Activated naive CD4-positive, alpha-beta T cell treated with anti-CD3 and anti-CD28 coated beads, Interleukin-2, amount 50 U/mL, for 16 hours (primary cell): ENCODE data around the gene CARMIL1.

Source experiments
- DNase-seq: peaks from one replicate; pipeline ENCODE4 v3.0.0-alpha.2; 2020

Gene CARMIL1

DNA sequence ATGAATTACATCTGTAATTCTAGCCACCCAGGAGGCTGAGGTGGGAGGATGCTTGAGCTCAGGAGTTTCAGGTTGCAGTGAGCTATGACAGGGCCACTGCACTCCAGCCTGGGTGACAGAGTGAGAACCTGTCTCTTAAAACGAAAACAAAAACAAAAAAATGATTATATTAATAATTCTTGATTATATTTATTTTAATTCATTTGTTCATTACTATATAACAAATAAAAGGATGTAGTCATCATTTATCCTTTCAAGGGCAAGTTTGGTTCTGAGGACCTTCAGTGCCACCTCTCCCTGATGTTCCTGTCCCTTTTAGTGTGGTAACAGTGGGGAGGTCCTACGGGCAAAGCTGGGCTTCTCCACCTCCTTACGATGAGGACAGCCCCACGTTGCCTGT lies 205.7 kb downstream of the CARMIL1 start:
- no peak for DNase-seq

DNA sequence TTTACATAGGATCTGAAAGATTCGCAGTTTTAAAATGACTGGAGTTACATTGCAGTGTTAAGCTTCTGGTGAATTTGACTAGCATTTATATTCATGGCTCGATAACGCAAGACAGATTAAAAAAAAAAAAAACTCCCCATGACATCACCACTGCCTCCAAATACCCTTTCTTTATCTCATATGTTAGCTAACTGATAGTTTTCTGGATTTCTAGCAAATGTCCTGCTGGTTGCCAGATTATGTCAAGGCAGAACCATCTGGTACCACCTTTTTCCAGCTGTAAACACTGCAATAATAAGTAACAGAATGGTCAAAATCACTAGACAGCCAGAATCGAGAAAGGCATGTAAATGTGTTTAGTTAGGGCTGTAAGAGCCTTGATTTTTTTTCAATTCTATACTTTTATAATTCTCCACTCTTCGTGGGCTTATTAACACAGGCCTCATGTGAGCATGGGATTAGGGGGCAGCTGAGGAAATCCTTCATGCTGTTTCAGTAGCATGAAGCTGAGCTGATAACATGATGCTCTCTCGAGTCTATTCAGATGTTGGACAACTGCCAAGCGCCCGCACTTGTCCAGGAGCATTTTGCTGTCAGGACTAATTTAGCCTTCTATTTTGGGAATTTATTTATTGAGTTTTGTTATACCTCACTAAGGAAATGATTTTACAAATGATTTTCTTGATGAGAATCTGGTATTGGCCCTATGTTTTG lies 206.8 kb downstream of the CARMIL1 start:
- no peak for DNase-seq

DNA sequence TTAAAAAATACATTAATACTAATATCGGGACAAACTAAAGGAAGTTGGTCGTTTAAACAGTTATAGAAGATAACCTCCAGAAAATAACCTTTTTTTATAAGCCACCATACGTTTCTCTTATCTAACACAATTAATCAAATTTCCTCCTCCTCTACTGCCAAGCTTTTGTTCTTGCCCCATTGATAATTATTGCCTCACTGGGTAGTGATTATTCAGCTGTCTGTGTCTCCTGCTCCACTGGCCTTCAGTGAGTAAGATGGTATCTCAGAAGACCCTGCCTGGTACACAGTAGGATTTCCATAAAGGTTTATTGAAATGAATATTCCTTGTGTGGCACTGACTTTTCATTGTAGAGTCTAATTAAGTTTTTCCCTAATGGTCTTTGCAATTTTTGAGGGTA lies 207.4 kb downstream of the CARMIL1 start:
- DNase-seq: no peak

DNA sequence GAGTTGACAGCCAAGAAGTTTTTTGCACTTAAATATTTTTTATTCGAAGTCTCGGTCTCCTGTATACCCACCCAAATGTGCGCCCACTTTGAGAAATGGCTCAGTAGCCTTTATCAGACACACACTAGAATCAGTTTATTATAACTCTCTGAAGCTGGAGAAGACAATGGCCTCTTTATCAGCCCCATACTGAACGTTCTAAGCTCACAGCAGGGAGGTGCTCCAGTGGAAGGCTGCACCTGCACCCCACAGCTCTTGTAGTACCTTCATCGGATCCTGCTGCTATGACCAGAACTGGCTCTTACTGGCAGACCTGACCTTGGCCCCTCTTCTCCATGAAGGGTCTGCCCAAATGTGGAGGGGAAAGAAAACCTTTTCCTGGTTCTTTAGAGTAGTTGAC lies 207.8 kb downstream of the CARMIL1 start:
- DNase-seq: no peak

DNA sequence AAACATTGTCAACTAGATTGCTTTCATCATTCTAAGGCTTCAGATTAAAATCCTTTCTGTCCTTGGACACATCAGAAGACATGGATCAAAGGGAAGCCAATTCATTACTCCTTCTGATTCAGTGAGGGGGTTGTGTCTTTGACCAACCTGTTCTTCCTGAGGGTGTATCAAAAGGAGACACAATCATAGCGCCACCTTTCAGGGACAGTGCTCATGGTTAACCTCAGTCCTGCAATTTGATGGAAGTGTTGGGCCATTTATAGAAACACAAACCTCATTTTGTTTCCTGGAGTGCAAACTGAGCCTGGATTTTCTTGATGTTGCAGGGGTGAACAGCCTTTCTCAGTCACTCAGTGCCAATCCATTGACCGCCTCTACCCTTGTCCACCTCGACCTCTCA lies 209.0 kb downstream of the CARMIL1 start:
- no peak for DNase-seq

DNA sequence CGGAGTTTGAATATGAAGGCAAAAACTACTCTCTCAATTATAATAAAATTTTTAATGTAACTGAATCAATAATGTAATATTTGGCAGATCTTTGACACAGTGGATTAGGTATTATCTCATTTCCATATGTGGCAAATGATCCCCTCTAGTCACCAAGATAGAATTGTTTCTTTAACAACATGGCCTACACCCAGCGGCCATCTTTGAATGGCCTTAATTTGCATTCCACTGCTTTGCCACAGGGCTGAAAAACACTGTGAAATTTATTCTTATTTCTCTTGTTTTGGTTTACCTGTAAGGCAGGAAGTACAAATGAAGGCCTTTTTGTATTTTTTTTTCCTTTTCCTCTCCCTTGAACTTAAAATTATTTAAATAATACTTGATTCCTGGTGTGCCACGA lies 210.2 kb downstream of the CARMIL1 start:
- no peak for DNase-seq

DNA sequence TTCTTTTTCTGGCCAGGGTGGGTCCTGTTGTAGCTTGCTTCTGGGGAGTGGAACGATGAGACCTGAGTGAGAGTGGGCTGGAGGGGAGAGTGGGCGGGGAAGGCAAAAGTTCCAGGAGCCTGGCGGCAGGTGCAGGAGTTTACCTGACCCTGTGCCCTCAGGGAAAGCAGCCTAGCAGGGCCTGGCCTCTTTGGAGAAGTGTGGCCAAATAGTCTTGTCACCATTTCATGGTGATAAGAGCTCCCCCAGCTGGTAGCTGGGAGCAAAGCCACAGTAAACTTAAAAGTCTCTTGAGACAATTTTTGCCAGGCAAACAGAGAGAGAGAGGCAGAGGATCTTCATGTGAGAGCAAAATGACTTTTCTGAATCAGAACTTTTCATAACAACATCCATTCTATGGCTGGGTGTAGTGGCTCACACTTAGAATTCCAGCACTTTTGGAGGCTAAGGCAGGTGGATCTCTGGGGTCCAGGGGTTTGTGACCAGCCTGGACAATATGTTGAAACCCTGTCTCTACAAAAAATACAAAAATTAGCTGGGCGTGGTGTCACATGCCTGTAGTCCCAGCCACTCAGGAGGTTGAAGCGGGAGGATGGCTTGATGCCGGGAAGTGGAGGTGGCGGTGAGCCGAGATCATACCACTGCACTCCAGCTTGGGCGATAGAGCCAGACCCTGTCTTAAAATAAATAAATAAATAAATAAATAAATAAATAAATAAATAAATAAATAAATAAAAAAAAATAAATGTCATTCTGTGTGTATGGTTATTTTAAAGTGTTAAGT lies 211.0 kb downstream of the CARMIL1 start:
- peak; percentile 69 for DNase-seq

DNA sequence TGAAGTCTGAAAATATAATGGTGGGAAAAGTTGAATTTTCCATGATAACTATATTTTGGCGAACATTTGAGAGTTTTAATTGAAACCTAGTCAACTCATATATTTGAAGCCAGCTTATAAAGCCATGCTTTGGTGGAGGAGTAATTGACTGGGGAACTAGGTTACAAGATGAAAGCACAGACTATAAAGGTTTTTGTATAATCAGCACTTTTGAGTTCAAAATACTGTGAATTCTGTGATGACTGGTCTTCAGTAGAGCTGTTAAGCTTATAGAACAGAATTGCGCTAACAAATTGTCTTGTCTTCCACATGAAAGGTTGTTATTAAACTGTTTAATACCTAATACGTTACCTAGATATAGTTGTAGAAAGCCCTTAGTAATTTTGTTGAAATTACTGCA lies 213.8 kb downstream of the CARMIL1 start:
- no peak for DNase-seq

DNA sequence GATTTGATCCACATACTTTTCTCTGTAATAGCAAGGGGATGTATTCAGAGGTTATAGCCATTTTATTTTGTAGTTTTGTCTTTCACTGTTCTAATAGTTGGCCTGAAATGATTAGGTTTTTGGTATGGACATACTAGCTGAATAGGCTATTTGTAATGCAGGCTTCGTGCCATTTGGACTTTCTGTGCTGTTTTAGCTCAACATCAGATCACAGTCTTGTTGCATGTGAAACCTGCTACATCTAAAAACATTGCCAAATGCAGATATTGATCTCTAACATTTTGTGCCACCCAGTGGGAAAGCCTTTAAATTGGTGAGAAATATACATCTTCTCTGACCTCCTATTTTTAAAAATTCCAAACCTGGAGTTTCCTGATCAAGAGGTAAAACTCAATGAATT lies 215.3 kb downstream of the CARMIL1 start:
- DNase-seq: no peak

DNA sequence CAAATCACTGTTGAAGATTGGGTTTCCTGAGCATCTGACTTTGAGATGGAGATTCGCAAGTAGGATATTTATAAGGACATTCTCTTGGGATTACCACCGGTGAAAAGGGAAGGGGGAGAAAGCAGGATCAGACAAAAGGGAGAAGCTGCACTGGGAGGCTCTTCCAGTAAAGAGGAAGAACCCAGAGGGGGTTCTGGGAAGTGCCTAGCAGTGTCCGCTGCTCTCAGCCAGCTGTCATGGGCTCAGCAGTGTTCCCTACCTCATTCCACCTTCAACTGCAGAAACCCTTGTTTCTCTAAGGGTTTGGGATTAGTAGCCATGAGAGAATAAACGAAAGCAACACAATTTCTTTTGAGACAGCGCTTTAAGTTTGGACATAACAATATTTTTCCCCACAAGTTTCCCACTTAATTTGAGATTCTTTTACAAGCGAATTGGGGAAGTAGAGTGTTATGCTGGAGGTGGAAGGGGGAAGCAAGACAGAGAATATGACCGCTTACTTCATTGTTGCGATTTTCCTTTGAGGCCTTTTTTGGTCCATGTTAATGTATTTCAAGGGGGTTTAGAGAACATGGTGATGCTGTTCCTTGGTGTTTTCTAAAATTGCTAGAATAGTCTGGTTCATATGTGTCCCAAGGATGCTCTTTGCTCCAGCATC lies 218.3 kb downstream of the CARMIL1 start:
- no peak for DNase-seq

DNA sequence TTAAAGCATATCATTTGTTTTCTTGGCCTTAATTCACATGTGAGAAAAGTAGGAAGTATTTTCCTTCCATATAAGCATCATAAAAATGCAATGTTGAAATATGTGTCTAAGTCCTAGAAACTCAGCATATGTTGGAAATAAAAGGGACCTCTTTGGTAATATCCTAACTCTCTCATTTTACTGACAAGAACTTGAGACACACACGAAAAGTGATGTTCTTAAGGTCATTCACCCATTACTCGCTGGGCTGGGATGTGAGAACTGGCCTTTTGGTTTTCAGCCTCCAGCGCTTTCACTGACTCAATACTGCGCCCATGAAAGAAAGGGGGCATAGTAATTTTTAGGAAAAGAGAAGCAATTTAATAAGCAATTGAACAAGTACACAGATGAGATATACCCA lies 219.3 kb downstream of the CARMIL1 start:
- DNase-seq: no peak

DNA sequence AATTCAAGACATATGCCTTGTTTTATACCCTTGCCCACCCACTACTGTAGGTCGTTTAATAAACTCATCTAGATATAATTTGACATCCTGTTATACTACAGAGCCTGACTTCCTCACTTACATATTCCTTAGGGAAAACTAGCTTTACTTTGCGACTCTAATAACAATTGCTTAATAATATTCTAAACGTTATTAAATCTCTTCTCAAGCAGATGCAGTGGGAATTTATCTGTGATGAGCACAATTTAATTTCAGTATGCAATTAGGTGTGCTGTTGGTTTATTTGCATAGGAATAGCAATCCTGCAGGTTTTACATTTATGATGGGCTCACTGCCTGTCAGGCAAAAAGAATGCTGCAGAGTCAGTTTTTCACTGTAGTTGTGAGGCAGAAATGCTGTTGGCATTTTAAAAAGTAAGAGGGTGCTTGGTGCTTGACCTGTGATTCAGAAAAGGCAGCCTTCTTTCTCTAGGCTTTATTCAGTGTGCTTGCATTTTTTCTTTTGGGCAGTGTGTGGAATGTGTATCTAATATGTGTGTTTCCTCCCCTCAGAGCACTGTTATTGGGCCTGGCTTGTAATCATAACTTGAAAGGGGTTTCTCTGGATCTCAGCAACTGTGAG lies 220.6 kb downstream of the CARMIL1 start:
- DNase-seq: no peak

DNA sequence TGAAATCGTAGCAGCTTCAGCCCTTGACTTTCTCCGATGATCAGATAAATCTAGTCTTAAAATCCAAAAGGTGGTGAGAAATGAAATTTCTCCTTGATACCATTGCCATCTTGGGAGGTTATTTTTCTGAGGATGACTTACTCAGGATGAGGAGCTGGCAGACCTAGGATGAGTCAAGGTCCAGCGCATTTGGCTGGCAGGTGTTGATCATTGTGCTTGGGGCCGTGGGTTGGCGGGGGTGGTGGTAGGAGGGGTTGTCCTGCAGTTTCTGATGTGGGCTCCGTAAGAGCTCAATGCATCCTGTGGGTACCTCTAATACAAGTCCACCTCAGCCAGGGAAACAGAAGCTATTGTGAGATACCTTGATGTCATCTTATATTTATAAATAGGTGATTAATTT lies 224.5 kb downstream of the CARMIL1 start:
- DNase-seq: no peak

DNA sequence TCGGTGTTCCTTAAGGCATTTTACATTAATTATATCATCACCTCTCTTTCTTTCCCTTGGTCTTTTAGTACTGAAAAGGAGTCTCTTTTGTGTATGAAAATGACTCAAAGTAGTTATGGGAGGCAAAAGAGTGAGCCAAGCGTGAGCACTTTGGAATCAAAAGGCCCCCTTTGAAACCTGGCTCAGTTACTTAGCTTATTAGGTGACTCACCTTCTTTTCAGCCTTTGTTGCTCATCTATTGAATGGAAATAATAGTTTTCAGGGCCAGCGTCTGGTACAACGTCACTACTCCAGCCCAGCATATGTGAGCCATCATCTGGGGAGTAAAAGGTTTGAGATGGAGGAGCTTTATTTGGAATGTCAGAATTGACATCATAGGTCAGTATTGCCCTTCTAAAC lies 225.5 kb downstream of the CARMIL1 start:
- DNase-seq: no peak

DNA sequence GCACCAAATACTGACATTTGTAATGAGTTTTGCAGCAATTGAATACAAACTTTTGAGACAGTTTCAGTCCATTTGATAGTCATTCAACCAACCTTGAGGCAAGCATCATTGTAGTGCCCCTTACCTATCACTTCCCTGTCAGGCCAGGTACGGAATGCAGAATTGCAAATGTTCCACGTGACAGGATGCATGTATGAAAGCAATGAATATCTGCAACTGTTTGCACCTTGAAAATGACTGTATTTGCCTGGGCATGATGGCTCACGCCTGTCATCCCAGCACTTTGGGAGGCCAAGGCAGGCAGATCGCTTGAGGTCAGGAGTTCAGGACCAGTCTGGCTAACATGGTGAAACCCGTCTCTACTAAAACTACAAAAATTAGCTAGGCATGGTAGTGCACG lies 226.8 kb downstream of the CARMIL1 start:
- no peak for DNase-seq

DNA sequence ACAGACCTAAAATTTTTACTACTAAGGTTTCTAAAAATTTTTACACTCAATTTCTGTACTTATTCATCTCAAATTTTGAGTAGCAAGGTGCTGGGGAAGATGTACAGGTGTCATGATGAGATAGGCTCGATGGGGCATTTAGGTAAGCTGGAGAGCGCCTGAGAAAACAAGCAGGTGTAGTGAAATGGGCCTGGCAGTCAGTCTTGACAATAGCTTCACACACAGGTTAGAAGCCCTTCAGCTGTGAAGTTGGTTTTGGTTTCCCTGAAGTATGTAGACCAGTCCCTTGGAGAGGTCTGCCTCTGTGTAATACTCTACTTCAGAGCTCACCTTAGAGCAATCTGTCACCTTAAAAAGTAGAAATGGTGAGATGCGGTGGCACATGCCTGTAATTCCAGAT lies 228.9 kb downstream of the CARMIL1 start:
- no peak for DNase-seq

DNA sequence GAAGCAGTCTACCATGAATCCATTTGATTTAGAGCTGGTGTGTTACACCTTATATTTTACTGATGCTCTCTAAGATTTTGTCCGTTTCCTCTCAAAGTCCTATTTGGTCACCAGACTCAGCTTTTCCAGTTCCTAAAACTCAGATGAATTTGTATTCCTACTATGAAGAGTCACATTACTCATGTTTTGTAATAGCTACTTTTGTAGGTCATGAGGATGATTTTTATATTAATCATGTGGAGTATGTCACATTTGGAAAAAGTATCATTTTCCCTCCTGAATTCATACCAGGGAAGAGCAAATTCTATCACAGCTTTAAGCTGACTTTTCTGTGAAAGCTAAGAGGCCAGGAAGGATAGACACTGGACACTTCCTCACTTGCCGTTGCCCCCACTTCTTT lies 232.2 kb downstream of the CARMIL1 start:
- DNase-seq: no peak

DNA sequence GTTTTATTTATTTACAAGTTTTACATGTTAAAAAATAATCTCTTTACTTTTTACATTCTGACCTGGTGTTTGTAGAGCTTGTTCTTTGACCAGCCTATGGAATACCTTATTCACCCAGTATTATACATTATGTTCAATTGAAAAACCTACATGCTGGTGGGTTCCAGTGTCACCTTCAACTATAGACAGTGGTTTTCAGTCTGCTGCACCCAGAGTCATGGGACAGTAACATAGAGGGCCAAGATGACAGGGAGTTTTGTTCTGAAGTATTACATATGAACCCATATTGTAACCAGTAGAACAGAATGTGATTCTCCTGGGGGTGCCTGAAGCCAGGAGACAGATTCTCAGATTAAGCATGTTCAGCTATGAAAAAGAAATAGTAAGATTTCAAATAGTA lies 233.4 kb downstream of the CARMIL1 start:
- no peak for DNase-seq

DNA sequence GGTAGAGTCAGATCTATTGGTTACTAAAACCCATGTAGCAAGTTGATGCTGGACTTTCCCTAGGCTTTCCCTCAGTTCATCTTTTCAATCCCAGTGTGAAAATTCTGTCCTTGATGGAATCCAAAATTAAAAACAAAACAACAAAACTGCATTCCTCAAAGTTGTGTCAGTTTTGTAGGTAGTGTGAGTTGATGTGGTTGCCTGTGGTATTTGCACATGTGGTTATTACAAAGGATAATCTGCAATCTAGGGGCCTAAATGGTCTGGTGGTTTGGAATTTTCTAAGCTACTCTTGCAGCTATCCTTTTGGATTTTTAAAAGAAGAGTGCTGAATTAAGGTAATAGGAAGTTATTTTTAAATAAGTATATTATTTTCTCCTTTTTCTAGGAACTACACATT lies 240.7 kb downstream of the CARMIL1 start:
- DNase-seq: no peak

DNA sequence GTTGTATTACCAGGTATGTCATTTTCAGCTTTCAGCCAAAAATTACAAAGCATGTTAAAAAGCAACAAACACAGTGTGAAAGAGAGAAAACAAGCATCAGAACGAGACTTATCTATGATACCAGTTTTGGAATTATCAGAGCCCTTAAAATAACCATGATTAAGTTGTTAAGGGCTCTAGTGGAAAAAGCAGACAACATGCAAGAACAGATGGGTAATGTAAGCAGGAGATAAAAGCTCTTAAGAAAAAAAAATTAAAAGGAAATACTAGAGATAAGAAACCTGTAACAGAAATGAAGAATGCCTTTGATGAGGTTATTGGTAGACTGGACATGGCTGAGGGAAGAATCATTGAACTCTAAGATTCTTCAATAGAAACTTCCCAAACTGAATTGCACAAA lies 245.4 kb downstream of the CARMIL1 start:
- no peak for DNase-seq

DNA sequence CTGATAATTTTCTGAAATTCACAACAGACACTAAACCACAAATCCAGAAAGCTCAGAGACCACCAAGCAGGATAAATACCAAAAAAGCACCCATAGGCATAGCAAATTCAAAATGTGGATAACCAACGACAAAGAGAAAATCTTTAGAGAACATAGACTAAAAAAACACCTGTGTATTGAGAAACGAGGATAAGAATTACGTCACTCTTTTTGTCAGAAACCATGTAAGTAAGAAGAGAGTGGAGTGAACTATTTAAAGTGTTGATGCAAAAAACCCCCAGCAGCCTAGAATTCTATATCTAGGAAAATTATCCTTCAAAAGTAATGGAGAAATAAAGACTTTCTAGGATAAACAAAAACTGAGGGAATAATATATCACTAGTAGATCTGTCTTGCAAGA lies 245.9 kb downstream of the CARMIL1 start:
- no peak for DNase-seq

DNA sequence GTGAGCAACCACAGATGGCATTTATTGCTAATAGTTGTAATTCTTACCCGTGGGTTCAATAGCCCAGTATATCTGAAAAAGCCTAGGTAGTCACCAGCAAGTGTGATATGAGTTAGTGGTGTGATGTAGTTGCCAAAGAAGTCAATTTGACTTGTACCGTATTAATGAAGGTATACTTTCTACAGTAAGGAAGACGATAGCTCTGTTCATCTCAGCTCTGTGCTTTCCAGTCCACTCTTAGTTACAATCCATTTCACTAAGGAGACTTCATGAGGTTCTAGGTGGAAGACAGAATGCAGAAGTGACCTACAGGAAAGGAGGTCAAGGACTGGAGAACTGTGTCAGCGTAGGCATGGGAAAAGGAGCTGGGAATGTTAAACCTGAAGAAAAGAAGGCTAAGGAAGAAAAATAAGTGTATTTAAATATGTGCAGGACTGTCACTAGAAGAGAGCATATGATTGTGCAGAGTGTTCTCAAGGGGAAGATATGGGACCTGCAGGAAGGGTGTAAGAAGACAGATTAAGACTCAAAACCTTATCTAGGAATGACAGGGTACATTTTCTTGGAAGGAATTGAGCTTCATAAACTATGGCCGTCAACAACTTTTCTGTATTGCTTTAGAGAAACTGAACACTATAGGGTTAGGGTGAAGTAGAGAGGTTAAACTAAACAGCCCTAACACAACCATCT lies 255.9 kb downstream of the CARMIL1 start:
- DNase-seq: no peak

DNA sequence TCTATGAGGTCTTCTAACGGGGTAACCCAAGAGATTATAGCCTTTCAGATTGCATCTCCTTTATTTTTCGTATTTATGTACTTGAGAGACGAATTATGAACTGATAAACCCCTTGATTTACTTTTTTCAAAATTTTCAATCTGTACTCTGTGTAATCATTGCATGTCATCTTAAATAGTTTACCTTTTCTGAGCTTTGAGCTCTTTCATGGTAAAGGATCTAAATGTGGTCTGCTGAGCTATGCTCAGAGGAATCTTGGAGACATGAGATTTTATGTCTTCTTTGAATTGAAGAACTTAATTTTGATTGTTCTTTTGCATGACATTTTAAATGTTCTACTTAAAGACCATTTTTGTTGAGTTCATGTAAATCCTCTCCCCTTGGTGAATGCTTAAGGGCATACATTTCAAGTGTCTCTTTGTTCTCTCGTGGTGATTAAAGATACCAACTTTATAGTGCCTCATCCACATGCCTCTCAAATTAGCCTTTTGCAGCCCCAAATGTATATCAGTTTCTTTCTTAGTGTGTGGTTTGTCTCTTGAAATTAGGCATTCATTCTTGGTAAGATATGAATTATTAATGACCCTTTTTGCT lies 256.6 kb downstream of the CARMIL1 start:
- no peak for DNase-seq
